Measurements from ENCODE around the gene ALPG. TPM values are rescaled to one million over a fixed set of nuclear protein-coding genes. Genes with fewer than 3 reads are reported as not detected.

ALPG gene
- total RNA-seq, 1 experiment from 2014 or later, result 65.3 TPM

DNA sequence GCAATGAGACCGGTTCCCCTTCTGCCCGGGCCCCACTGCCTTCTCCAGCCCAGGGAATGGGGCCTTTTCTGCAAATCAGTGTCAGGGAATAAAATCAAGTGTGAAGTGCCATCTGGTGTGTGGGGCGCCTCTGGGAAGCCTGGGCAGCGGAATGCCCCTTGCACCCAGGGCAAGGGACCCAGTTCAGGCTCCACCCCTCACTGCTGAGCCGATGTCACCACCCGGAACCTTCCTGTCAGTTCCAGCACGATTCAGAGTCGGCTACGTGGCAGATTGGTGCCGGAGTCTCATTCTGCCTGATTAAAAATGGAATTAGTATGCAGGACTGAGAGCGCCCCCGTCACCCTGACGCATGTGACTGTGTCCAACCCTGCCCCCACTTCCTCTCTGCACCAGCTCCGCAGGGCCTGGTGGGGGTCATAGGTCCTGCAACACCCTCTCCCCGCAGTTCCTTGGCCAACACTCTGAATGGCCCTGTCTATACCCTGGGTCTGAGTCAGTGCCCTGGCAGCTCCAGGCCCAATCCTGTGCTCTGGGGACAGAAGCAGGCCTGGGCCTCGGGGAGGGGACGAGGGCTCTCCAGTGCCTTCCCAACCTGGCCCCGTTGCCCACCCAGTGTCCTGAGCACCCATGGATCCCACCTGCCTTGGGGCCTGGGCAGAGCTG, 41.1 kb downstream of the ALPG start:
- Histone ChIP-seq H3K4me1 (ENCODE audit: control insufficient read depth, insufficient read depth, low read length) (no peaks in the 10 kb centered on the region), H3K4me3 (ENCODE audit: low read depth in 2 of 2, low read length in 2 of 2) (no peak overlapping the region), H3K9me3 (ENCODE audit: control insufficient read depth, insufficient read depth, low read depth, low read length) (no peaks in the 10 kb centered on the region), H3K36me3 (ENCODE audit: control insufficient read depth, insufficient read depth, low read length) (no peaks in the 10 kb centered on the region), H3K27me3 (ENCODE audit: control insufficient read depth, insufficient read depth, low read length) (no peaks in the 10 kb centered on the region), H3K27ac (ENCODE audit: low read length) (no peak overlapping the region)
- DNase-seq (ENCODE audit: low read depth, low spot score) (no peak), ATAC-seq (no peak)
- ChIA-PET POLR2A (interaction anchor here (0.6 kb wide), 1 partner anchor 56 kb away, joined by 6 read pairs; no protein-coding TSS in a partner anchor), CTCF (interaction anchor here (0.7 to 2.0 kb wide), 2 partner anchors 75 to 572 kb away, joined by 3 to 7 read pairs; no protein-coding TSS in a partner anchor)
- BruUV-seq (replicated peaks), result no TSS peak
- in situ Hi-C loops (cut with HindIII; ENCODE audit: low pct_unique_long_range_greater_than_20kb, low sequenced_read_pairs) (no loop called here), intact Hi-C loops (cut with micrococcal nuclease; ENCODE audit: unreplicated experiment) (loop anchor here (2.0 kb wide), 1 partner anchor 75 kb away; no protein-coding TSS in a partner anchor)
- TF ChIP-seq TCF7L2 (IDR thresholded peaks at IDR 0.05; ENCODE audit: low read depth, low read length), result no peak
- TF ChIP-seq POLR2AphosphoS5 (IDR thresholded peaks at IDR 0.05; ENCODE audit: low read depth, low read length), result no peak
- TF ChIP-seq, protein P1, sequence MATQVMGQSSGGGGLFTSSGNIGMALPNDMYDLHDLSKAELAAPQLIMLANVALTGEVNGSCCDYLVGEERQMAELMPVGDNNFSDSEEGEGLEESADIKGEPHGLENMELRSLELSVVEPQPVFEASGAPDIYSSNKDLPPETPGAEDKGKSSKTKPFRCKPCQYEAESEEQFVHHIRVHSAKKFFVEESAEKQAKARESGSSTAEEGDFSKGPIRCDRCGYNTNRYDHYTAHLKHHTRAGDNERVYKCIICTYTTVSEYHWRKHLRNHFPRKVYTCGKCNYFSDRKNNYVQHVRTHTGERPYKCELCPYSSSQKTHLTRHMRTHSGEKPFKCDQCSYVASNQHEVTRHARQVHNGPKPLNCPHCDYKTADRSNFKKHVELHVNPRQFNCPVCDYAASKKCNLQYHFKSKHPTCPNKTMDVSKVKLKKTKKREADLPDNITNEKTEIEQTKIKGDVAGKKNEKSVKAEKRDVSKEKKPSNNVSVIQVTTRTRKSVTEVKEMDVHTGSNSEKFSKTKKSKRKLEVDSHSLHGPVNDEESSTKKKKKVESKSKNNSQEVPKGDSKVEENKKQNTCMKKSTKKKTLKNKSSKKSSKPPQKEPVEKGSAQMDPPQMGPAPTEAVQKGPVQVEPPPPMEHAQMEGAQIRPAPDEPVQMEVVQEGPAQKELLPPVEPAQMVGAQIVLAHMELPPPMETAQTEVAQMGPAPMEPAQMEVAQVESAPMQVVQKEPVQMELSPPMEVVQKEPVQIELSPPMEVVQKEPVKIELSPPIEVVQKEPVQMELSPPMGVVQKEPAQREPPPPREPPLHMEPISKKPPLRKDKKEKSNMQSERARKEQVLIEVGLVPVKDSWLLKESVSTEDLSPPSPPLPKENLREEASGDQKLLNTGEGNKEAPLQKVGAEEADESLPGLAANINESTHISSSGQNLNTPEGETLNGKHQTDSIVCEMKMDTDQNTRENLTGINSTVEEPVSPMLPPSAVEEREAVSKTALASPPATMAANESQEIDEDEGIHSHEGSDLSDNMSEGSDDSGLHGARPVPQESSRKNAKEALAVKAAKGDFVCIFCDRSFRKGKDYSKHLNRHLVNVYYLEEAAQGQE (IDR thresholded peaks at IDR 0.05; ENCODE audit: insufficient read depth in 1 of 2, low read depth in 2 of 2, low read length in 1 of 2), result no peak
- no peak for TF ChIP-seq SIN3A (IDR thresholded peaks at IDR 0.05; ENCODE audit: borderline replicate concordance, insufficient read depth, low read depth, low read length)
- TF ChIP-seq, protein P2, sequence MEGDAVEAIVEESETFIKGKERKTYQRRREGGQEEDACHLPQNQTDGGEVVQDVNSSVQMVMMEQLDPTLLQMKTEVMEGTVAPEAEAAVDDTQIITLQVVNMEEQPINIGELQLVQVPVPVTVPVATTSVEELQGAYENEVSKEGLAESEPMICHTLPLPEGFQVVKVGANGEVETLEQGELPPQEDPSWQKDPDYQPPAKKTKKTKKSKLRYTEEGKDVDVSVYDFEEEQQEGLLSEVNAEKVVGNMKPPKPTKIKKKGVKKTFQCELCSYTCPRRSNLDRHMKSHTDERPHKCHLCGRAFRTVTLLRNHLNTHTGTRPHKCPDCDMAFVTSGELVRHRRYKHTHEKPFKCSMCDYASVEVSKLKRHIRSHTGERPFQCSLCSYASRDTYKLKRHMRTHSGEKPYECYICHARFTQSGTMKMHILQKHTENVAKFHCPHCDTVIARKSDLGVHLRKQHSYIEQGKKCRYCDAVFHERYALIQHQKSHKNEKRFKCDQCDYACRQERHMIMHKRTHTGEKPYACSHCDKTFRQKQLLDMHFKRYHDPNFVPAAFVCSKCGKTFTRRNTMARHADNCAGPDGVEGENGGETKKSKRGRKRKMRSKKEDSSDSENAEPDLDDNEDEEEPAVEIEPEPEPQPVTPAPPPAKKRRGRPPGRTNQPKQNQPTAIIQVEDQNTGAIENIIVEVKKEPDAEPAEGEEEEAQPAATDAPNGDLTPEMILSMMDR (IDR thresholded peaks at IDR 0.05), result no peak

DNA sequence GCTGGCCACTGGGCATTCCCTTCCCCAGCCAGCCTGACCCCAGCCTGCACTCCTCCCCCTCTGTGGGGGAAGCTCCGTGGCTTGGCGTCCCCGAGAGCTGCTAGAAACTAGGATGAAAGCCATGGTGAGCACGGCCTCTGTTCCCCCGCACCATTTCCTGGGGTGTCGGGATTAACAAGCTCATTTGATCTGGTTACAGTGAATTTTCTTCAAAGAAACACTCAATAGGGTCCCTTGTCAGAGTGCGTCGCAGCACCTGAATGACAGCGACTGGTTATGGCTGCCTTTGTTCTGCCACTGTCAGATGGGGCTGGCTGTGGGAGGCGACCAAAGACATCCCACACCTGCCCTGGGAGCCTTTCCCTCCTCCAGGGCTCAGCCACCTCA, 41.7 kb downstream of the ALPG start:
- no peak for ATAC-seq
- POLR2A ChIA-PET, result no interaction called here
- no TSS peak for BruUV-seq (replicated peaks)
- in situ Hi-C loops (cut with HindIII; ENCODE audit: low pct_unique_long_range_greater_than_20kb, low sequenced_read_pairs), result no loop called here
- Histone ChIP-seq H3K4me1 (ENCODE audit: control insufficient read depth, insufficient read depth, low read length) (no peaks in the 10 kb centered on the region), H3K36me3 (ENCODE audit: control insufficient read depth, insufficient read depth, low read length) (no peaks in the 10 kb centered on the region), H3K27ac (ENCODE audit: low read length) (no peak overlapping the region), H3K27me3 (ENCODE audit: control insufficient read depth, insufficient read depth, low read length) (no peaks in the 10 kb centered on the region), H3K9me3 (ENCODE audit: control insufficient read depth, insufficient read depth, low read depth, low read length) (no peaks in the 10 kb centered on the region), H3K4me3 (ENCODE audit: low read depth in 2 of 2, low read length in 2 of 2) (no peak overlapping the region)
- CTCF ChIA-PET, result no interaction called here
- TF ChIP-seq, protein P1 (IDR thresholded peaks at IDR 0.05; ENCODE audit: insufficient read depth in 1 of 2, low read depth in 2 of 2, low read length in 1 of 2), result no peak
- TF ChIP-seq, protein P2 (IDR thresholded peaks at IDR 0.05), result no peak
- no peak for TF ChIP-seq TCF7L2 (IDR thresholded peaks at IDR 0.05; ENCODE audit: low read depth, low read length)
- no peak for TF ChIP-seq SIN3A (IDR thresholded peaks at IDR 0.05; ENCODE audit: borderline replicate concordance, insufficient read depth, low read depth, low read length)
- TF ChIP-seq POLR2AphosphoS5 (IDR thresholded peaks at IDR 0.05; ENCODE audit: low read depth, low read length), result no peak
- intact Hi-C loops (cut with micrococcal nuclease; ENCODE audit: unreplicated experiment), result no loop called here
- DNase-seq (ENCODE audit: low read depth, low spot score), result no peak
